ENCODE data around the gene BARHL1. TPM values are rescaled to one million over a fixed set of nuclear protein-coding genes. Genes with fewer than 3 reads are reported as not detected.
"Not testable (repeated sequence)": the region's sequence is repeated elsewhere in the genome, so short reads cannot be mapped to it uniquely, and the experiment has no call there.

BARHL1 gene
- polyA plus RNA-seq, 2 of the 4 experiments (the other 2 are of a cell fraction), result not detected

- no peak for ATAC-seq
- TF ChIP-seq HOXB13 (CRISPR knock-in tag; IDR thresholded peaks at IDR 0.05; ENCODE audit: low read depth) (no peak), FOSL2 (IDR thresholded peaks at IDR 0.05) (no peak), FOSL2 (CRISPR knock-in tag; IDR thresholded peaks at IDR 0.05) (no peak), JUN (IDR thresholded peaks at IDR 0.05) (no peak), BHLHE40 (IDR thresholded peaks at IDR 0.05; ENCODE audit: low read depth, low read length) (no peak), KDM5A (IDR thresholded peaks at IDR 0.05) (no peak)
- no peak overlapping the region for H3K27ac ChIP-seq
- no peak for DNase-seq (ENCODE audit: low read depth in 1 of 2, low spot score in 1 of 2)
- WGBS (ENCODE audit: missing lambda C conversion rate), result 30% methylated on average over 4 of the region's 4 CpGs
- H3K4me3 ChIP-seq, result no peak overlapping the region
- no peaks in the 10 kb centered on the region for H3K9me3 ChIP-seq
- CTCF ChIA-PET, result interaction anchor here (0.6 to 4.8 kb wide), 2 partner anchors 13 to 38 kb away, joined by 3 to 25 read pairs; no protein-coding TSS in a partner anchor
- H3K4me1 ChIP-seq, result no peaks in the 10 kb centered on the region
- FAIRE-seq, result no peak
- H3K4me2 ChIP-seq, result no peak overlapping the region
- POLR2A ChIA-PET, result no interaction called here
These were observed 20.2 kb upstream of the BARHL1 start for GRCh38 chr9:132562306-132562573.

- no peak overlapping the region for H3K4me3 ChIP-seq
- FAIRE-seq (no peak), DNase-seq (ENCODE audit: low read depth in 1 of 2, low spot score in 1 of 2) (no peak), ATAC-seq (no peak)
- no peaks in the 10 kb centered on the region for H3K9me3 ChIP-seq
- no peak for TF ChIP-seq SREBF2 (IDR thresholded peaks at IDR 0.05)
- TF ChIP-seq HMGXB4 (CRISPR knock-in tag; IDR thresholded peaks at IDR 0.05; ENCODE audit: borderline replicate concordance), result no peak
- TF ChIP-seq MAZ (IDR thresholded peaks at IDR 0.05; ENCODE audit: borderline replicate concordance, low read depth, low read length), result no peak
- no peak for TF ChIP-seq HDAC2 (IDR thresholded peaks at IDR 0.05)
- TF ChIP-seq NPAS2 (CRISPR knock-in tag; IDR thresholded peaks at IDR 0.05; ENCODE audit: borderline replicate concordance), result no peak
- TF ChIP-seq HOXA7 (CRISPR knock-in tag; IDR thresholded peaks at IDR 0.05), result no peak
- no peak for TF ChIP-seq ZC3H11A (IDR thresholded peaks at IDR 0.05)
- TF ChIP-seq CBX2 (IDR thresholded peaks at IDR 0.05; ENCODE audit: borderline replicate concordance, low read depth), result no peak
- no peak for TF ChIP-seq RCOR1 (IDR thresholded peaks at IDR 0.05; ENCODE audit: low read depth, low read length)
- no peak for TF ChIP-seq MAX (IDR thresholded peaks at IDR 0.05)
- no peak for TF ChIP-seq CHD4 (IDR thresholded peaks at IDR 0.05; ENCODE audit: borderline replicate concordance)
- no peak for TF ChIP-seq SMC3 (IDR thresholded peaks at IDR 0.05)
- TF ChIP-seq BCL3 (IDR thresholded peaks at IDR 0.05), result no peak
- TF ChIP-seq RNF2 (IDR thresholded peaks at IDR 0.05; ENCODE audit: borderline replicate concordance, low read depth), result no peak
- no peak for TF ChIP-seq CBX8 (IDR thresholded peaks at IDR 0.05)
- TF ChIP-seq PHF8 (IDR thresholded peaks at IDR 0.05; ENCODE audit: borderline replicate concordance, low read depth), result no peak
- no peak for TF ChIP-seq JUN (IDR thresholded peaks at IDR 0.05)
- TF ChIP-seq CEBPB (IDR thresholded peaks at IDR 0.05), result no peak
- TF ChIP-seq TP53 (CRISPR knock-in tag; IDR thresholded peaks at IDR 0.05), result no peak
- no peak for TF ChIP-seq ZSCAN20 (CRISPR knock-in tag; IDR thresholded peaks at IDR 0.05)
- CTCF ChIA-PET, result interaction anchor here (1.5 to 4.8 kb wide), 2 partner anchors 10 to 57 kb away, joined by 11 to 25 read pairs; no protein-coding TSS in a partner anchor
- POLR2A ChIA-PET, result no interaction called here
- no peaks in the 10 kb centered on the region for H3K4me1 ChIP-seq
- WGBS (ENCODE audit: missing lambda C conversion rate), result 67% methylated on average over 6 of the region's 6 CpGs
- no peak overlapping the region for H3K27ac ChIP-seq
- no peak overlapping the region for H3K4me2 ChIP-seq
These were observed 17.9 kb upstream of the BARHL1 start for GRCh38 chr9:132564526-132564925.

- H3K4me1 ChIP-seq; H3K4me3 ChIP-seq; H3K27ac ChIP-seq; POLR2A ChIA-PET; FAIRE-seq; ATAC-seq; H3K9me3 ChIP-seq; H3K4me2 ChIP-seq; DNase-seq (ENCODE audit: low read depth in 1 of 2, low spot score in 1 of 2): not testable (repeated sequence)
- CTCF ChIA-PET, result interaction anchor here (13.9 kb wide), 1 partner anchor 62 kb away, joined by 176 read pairs; no protein-coding TSS in a partner anchor
- WGBS (ENCODE audit: missing lambda C conversion rate), result 42% methylated on average over 2 of the region's 2 CpGs
These were observed 13.6 kb upstream of the BARHL1 start for GRCh38 chr9:132568787-132569186.
